ENCODE results near the gene SLC1A6. TPM values are rescaled to one million over a fixed set of nuclear protein-coding genes. Genes with fewer than 3 reads are reported as not detected.
"Not testable (repeated sequence)": the region's sequence is repeated elsewhere in the genome, so short reads cannot be mapped to it uniquely, and the experiment has no call there.

Gene SLC1A6
- not detected in 2 replicates for total RNA-seq (2014; rRNA removed; shearing (Covaris generic); ENCODE audit: low replicate concordance)

GRCh38 chr19:14979476-14980255 is at the start of gene SLC1A6:
Gene SLC1A6, minus strand, starts transcription at chr19:14979864. Its CDS starts 6,954 bp downstream, at chr19:14972910.
- in situ Hi-C loops (cut with HindIII; ENCODE audit: low pct_unique_long_range_greater_than_20kb, low sequenced_read_pairs) = no loop called here
- DNase-seq (ENCODE audit: low read depth) = no peak

GRCh38 chr19:15028490-15028889 is 48.8 kb upstream of the SLC1A6 start:
- in situ Hi-C loops (cut with HindIII; ENCODE audit: low pct_unique_long_range_greater_than_20kb, low sequenced_read_pairs) = no loop called here
- no peak for DNase-seq (ENCODE audit: low read depth)

GRCh38 chr19:15025217-15025616 is 45.6 kb upstream of the SLC1A6 start:
- in situ Hi-C loops (cut with HindIII; ENCODE audit: low pct_unique_long_range_greater_than_20kb, low sequenced_read_pairs) = no loop called here
- no peak for DNase-seq (ENCODE audit: low read depth)

GRCh38 chr19:15022752-15023151 is 43.1 kb upstream of the SLC1A6 start:
- no peak for DNase-seq (ENCODE audit: low read depth)
- in situ Hi-C loops (cut with HindIII; ENCODE audit: low pct_unique_long_range_greater_than_20kb, low sequenced_read_pairs) = no loop called here

GRCh38 chr19:15021286-15022007 is 41.8 kb upstream of the SLC1A6 start:
- DNase-seq (ENCODE audit: low read depth) = no peak
- in situ Hi-C loops (cut with HindIII; ENCODE audit: low pct_unique_long_range_greater_than_20kb, low sequenced_read_pairs) = no loop called here

GRCh38 chr19:15018836-15019235 is 39.2 kb upstream of the SLC1A6 start:
- DNase-seq (ENCODE audit: low read depth); in situ Hi-C loops (cut with HindIII; ENCODE audit: low pct_unique_long_range_greater_than_20kb, low sequenced_read_pairs): not testable (repeated sequence)

- in situ Hi-C loops (cut with HindIII; ENCODE audit: low pct_unique_long_range_greater_than_20kb, low sequenced_read_pairs) = no loop called here
- DNase-seq (ENCODE audit: low read depth) = peak; percentile 56
These were observed 36.4 kb upstream of the SLC1A6 start for GRCh38 chr19:15015946-15016542.

GRCh38 chr19:15014579-15014978 is 34.9 kb upstream of the SLC1A6 start:
- DNase-seq (ENCODE audit: low read depth) = peak; percentile 19
- in situ Hi-C loops (cut with HindIII; ENCODE audit: low pct_unique_long_range_greater_than_20kb, low sequenced_read_pairs) = no loop called here

GRCh38 chr19:15010501-15011300 is 31.0 kb upstream of the SLC1A6 start:
- DNase-seq (ENCODE audit: low read depth) = no peak
- in situ Hi-C loops (cut with HindIII; ENCODE audit: low pct_unique_long_range_greater_than_20kb, low sequenced_read_pairs) = no loop called here

- DNase-seq (ENCODE audit: low read depth) = no peak
- in situ Hi-C loops (cut with HindIII; ENCODE audit: low pct_unique_long_range_greater_than_20kb, low sequenced_read_pairs) = no loop called here
These were observed 28.6 kb upstream of the SLC1A6 start for GRCh38 chr19:15008308-15008707.

- in situ Hi-C loops (cut with HindIII; ENCODE audit: low pct_unique_long_range_greater_than_20kb, low sequenced_read_pairs) = no loop called here
These were observed 18.3 kb upstream of the SLC1A6 start for GRCh38 chr19:14997981-14998380.

GRCh38 chr19:14992780-14993179 is 13.1 kb upstream of the SLC1A6 start:
- in situ Hi-C loops (cut with HindIII; ENCODE audit: low pct_unique_long_range_greater_than_20kb, low sequenced_read_pairs) = no loop called here
- no peak for DNase-seq (ENCODE audit: low read depth)

More at GRCh38 chr19:14997981-14998380, 18.3 kb upstream of the SLC1A6 start:
- no peak for DNase-seq (ENCODE audit: low read depth)

GRCh38 chr19:14985133-14985532 is 5.5 kb upstream of the SLC1A6 start:
- DNase-seq (ENCODE audit: low read depth) = no peak
- in situ Hi-C loops (cut with HindIII; ENCODE audit: low pct_unique_long_range_greater_than_20kb, low sequenced_read_pairs) = no loop called here

GRCh38 chr19:14978161-14978776 is 1.4 kb downstream of the SLC1A6 start:
- in situ Hi-C loops (cut with HindIII; ENCODE audit: low pct_unique_long_range_greater_than_20kb, low sequenced_read_pairs) = no loop called here
- no peak for DNase-seq (ENCODE audit: low read depth)

- in situ Hi-C loops (cut with HindIII; ENCODE audit: low pct_unique_long_range_greater_than_20kb, low sequenced_read_pairs) = no loop called here
- no peak for DNase-seq (ENCODE audit: low read depth)
These were observed 2.5 kb downstream of the SLC1A6 start for GRCh38 chr19:14977128-14977527.

- no peak for DNase-seq (ENCODE audit: low read depth)
- in situ Hi-C loops (cut with HindIII; ENCODE audit: low pct_unique_long_range_greater_than_20kb, low sequenced_read_pairs) = no loop called here
These were observed 5.2 kb downstream of the SLC1A6 start for GRCh38 chr19:14974488-14974887.

GRCh38 chr19:14972676-14973075 is 7.0 kb downstream of the SLC1A6 start:
- in situ Hi-C loops (cut with HindIII; ENCODE audit: low pct_unique_long_range_greater_than_20kb, low sequenced_read_pairs) = no loop called here
- no peak for DNase-seq (ENCODE audit: low read depth)

GRCh38 chr19:14971474-14971873 is 8.2 kb downstream of the SLC1A6 start:
- in situ Hi-C loops (cut with HindIII; ENCODE audit: low pct_unique_long_range_greater_than_20kb, low sequenced_read_pairs) = no loop called here

More at GRCh38 chr19:14971474-14971873, 8.2 kb downstream of the SLC1A6 start:
- no peak for DNase-seq (ENCODE audit: low read depth)

Data from Caki2 (cell line).